ENCODE data around the gene EPS15. TPM values are rescaled to one million over a fixed set of nuclear protein-coding genes. Genes with fewer than 3 reads are reported as not detected.

The EPS15 gene
- total and polyA plus RNA-seq, 9 of the 15 experiments (the other 6 are each of a cell fraction or from before 2014, with no cell fraction given): 23.1 to 69.0 (median 41.7) TPM

DNA sequence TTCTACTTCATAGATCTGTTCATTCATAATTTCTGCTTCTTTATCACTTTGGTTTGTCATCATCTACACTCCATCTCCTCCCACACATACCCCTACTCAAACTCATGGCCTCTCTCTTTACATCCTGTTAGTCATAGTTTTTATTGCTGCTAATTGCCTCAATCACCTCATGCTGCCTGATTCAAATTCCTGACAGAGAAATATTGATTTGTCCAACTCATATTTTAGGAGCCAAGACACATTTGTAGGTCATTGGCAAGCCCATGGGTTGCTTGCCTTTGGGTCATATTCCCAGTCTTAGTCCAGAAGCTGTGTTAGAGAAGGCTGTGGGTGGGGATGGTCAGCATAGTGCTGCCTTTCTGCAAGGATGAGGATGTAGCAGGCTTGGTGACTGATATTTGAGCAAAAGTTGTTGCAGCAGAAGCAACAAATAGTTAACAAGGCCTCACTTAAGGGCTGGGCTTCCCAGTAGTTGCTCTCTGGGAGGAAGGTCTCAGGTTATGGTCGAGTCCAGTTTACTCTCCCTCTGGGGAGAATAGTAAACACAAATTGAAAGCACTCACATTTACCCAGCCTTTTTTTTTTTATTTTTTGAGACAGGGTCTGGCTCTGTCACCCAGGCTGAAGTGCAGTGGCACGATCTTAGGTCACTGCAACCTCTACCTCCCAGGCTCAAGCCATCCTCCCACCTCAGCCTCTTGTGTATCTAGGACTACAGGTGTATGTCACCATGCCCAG is 22.4 kb upstream of the EPS15 start:
- peaks cover 2 to 20% of the 10 kb centered on the region in 2 experiments; a peak in 4 of 5 replicates for H3K4me1 ChIP-seq (replicated peaks in 1 of 2; ENCODE audit: control insufficient read depth in 2 of 2, insufficient read depth in 2 of 2, low read length in 2 of 2)
- H3K4me3 ChIP-seq: no peak overlapping the region
- no peaks in the 10 kb centered on the region; the same call in 2 of the 3 replicates for H3K36me3 ChIP-seq (ENCODE audit: control insufficient read depth, insufficient read depth, low read length)
- no peak overlapping the region for H2AFZ ChIP-seq (ENCODE audit: low read depth, low read length)
- no peaks in the 10 kb centered on the region for H3K9me3 ChIP-seq (replicated peaks; ENCODE audit: control insufficient read depth, insufficient read depth, low read depth, low read length)
- peak; percentile 45 for ATAC-seq
- peak in 1 of 4 experiments; percentile 26 for DNase-seq (ENCODE audit: extremely low read depth in 1 of 4, low spot score in 3 of 4)
- no TSS peak for BruUV-seq (replicated peaks)
- no peak overlapping the region; a peak in 1 of 4 replicates for H3K9ac ChIP-seq (ENCODE audit: insufficient read depth in 1 of 2, low read depth in 2 of 2, low read length in 2 of 2)
- ChIA-PET CTCF (ENCODE audit: low intra/inter-chr PET ratio) (no interaction called here), POLR2A (interaction anchor here (0.6 to 1.3 kb wide), 3 partner anchors 8 to 209 kb away, joined by 4 to 6 read pairs (median 5); no protein-coding TSS in a partner anchor)
- no peaks in the 10 kb centered on the region for H3K27me3 ChIP-seq (ENCODE audit: control insufficient read depth in 2 of 2, insufficient read depth in 2 of 2, low read length in 2 of 2)
- H3K9me1 ChIP-seq (ENCODE audit: control insufficient read depth, insufficient read depth, low read length): no peaks in the 10 kb centered on the region
- H3K27ac ChIP-seq (ENCODE audit: extremely low read depth, low read depth, low read length): no peak overlapping the region
- H3K4me2 ChIP-seq (ENCODE audit: insufficient read depth, low read length): no peak overlapping the region
- no peak for FAIRE-seq
- in situ Hi-C loops (cut with MboI) (no loop called here), intact Hi-C loops (cut with micrococcal nuclease) (no loop called here)
- H3K79me2 ChIP-seq (ENCODE audit: control insufficient read depth, insufficient read depth, low read length): no peaks in the 10 kb centered on the region
- WGBS (ENCODE audit: insufficient coverage, low coverage, missing lambda C conversion rate): 33% methylated on average over 2 of the region's 2 CpGs
- no peaks in the 10 kb centered on the region for H4K20me1 ChIP-seq (replicated peaks; ENCODE audit: control insufficient read depth, insufficient read depth, low read length)
- TF ChIP-seq, protein P1, sequence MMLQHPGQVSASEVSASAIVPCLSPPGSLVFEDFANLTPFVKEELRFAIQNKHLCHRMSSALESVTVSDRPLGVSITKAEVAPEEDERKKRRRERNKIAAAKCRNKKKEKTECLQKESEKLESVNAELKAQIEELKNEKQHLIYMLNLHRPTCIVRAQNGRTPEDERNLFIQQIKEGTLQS (IDR thresholded peaks at IDR 0.05): peak; percentile 81
- TF ChIP-seq, protein P1 (CRISPR knock-in tag; conservative IDR thresholded peaks at IDR 0.05): no peak
- TF ChIP-seq FOS (IDR thresholded peaks at IDR 0.05; ENCODE audit: extremely low read depth, insufficient read length): peak; percentile 15
- peak; percentile 54; the same call in 1 of the 2 replicates for TF ChIP-seq CEBPG (CRISPR knock-in tag; IDR thresholded peaks at IDR 0.05)
- peak in 1 of 2 experiments; percentile 80; a peak in 2 of 4 replicates for TF ChIP-seq CEBPG (tag; conservative IDR thresholded peaks at IDR 0.05 in 1 of 2, IDR thresholded peaks at IDR 0.05 in 1 of 2)
- peak; percentile 11 for TF ChIP-seq MEIS2 (IDR thresholded peaks at IDR 0.05; ENCODE audit: partially characterized antibody)
- peak; percentile 65 for TF ChIP-seq SMARCE1 (IDR thresholded peaks at IDR 0.05)
- peak; percentile 56; the same call in 1 of the 2 replicates for TF ChIP-seq SMARCA4 (IDR thresholded peaks at IDR 0.05)
- TF ChIP-seq EP300 (IDR thresholded peaks at IDR 0.05; ENCODE audit: low read length): peak; percentile 62; the same call in 1 of the 2 replicates
- TF ChIP-seq FOXA1 (IDR thresholded peaks at IDR 0.05; ENCODE audit: borderline replicate concordance): no peak
- TF ChIP-seq, protein P2, sequence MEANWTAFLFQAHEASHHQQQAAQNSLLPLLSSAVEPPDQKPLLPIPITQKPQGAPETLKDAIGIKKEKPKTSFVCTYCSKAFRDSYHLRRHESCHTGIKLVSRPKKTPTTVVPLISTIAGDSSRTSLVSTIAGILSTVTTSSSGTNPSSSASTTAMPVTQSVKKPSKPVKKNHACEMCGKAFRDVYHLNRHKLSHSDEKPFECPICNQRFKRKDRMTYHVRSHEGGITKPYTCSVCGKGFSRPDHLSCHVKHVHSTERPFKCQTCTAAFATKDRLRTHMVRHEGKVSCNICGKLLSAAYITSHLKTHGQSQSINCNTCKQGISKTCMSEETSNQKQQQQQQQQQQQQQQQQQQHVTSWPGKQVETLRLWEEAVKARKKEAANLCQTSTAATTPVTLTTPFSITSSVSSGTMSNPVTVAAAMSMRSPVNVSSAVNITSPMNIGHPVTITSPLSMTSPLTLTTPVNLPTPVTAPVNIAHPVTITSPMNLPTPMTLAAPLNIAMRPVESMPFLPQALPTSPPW (CRISPR knock-in tag; IDR thresholded peaks at IDR 0.05): no peak
- TF ChIP-seq, protein P3, sequence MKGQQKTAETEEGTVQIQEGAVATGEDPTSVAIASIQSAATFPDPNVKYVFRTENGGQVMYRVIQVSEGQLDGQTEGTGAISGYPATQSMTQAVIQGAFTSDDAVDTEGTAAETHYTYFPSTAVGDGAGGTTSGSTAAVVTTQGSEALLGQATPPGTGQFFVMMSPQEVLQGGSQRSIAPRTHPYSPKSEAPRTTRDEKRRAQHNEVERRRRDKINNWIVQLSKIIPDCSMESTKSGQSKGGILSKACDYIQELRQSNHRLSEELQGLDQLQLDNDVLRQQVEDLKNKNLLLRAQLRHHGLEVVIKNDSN (CRISPR knock-in tag; IDR thresholded peaks at IDR 0.05): no peak
- TF ChIP-seq, protein P4, sequence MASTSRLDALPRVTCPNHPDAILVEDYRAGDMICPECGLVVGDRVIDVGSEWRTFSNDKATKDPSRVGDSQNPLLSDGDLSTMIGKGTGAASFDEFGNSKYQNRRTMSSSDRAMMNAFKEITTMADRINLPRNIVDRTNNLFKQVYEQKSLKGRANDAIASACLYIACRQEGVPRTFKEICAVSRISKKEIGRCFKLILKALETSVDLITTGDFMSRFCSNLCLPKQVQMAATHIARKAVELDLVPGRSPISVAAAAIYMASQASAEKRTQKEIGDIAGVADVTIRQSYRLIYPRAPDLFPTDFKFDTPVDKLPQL (IDR thresholded peaks at IDR 0.05; ENCODE audit: extremely low read depth, insufficient read length): no peak
- TF ChIP-seq FOXA3 (CRISPR knock-in tag; conservative IDR thresholded peaks at IDR 0.05 in 1 of 2, IDR thresholded peaks at IDR 0.05 in 1 of 2): no peak
- no peak for TF ChIP-seq C11orf30 (IDR thresholded peaks at IDR 0.05; ENCODE audit: low read depth)
- TF ChIP-seq SREBF1 (IDR thresholded peaks at IDR 0.05; ENCODE audit: borderline replicate concordance, low read depth, low read length): no peak
- TF ChIP-seq JUN (IDR thresholded peaks at IDR 0.05; ENCODE audit: borderline replicate concordance, low read depth, low read length): peak; percentile 57; the same call in 1 of the 2 replicates
- no peak for TF ChIP-seq JUN (CRISPR knock-in tag; IDR thresholded peaks at IDR 0.05; ENCODE audit: borderline replicate concordance)

Measured in K562 (cell line).